ENCODE results near the gene PPIL1. TPM values are rescaled to one million over a fixed set of nuclear protein-coding genes. Genes with fewer than 3 reads are reported as not detected.

The PPIL1 gene
- total RNA-seq, 1 experiment from 2014 or later = 87.8 TPM

- no peaks in the 10 kb centered on the region for H3K27me3 Mint-ChIP-seq (ENCODE audit: low read depth)
- H3K27ac Mint-ChIP-seq = no peak overlapping the region; a peak in 1 of 7 replicates
- Histone ChIP-seq H2AFZ (ENCODE audit: low read length) (no peak overlapping the region), H4K8ac (replicated peaks; ENCODE audit: insufficient read length, low read depth, low read length) (no peak overlapping the region), H3K14ac (ENCODE audit: insufficient read depth, low read length) (no peak overlapping the region), H3K4ac (ENCODE audit: low read depth, low read length) (no peak overlapping the region), H2BK15ac (ENCODE audit: low read depth, low read length) (no peak overlapping the region), H3K23ac (ENCODE audit: insufficient read length, low read depth, low read length) (no peak overlapping the region), H2AK5ac (ENCODE audit: insufficient read length, low read length) (no peak overlapping the region), H3K27ac (ENCODE audit: insufficient read length, low read depth, low read length) (no peak overlapping the region), H3T11ph (ENCODE audit: low read length) (no peak overlapping the region), H2BK5ac (ENCODE audit: insufficient read length, low read length) (no peak overlapping the region), H3K79me1 (ENCODE audit: insufficient read depth, low read depth, low read length, poor library complexity, severe bottlenecking) (no peaks in the 10 kb centered on the region), H3K23me2 (ENCODE audit: insufficient read length, low read depth, low read length, poor library complexity, severe bottlenecking) (no peaks in the 10 kb centered on the region), H3K9ac (ENCODE audit: extremely low read depth, insufficient read length, low read length) (no peak overlapping the region), H3K9me3 (ENCODE audit: control insufficient read depth, low read depth, low read length) (no peaks in the 10 kb centered on the region), H3K18ac (ENCODE audit: insufficient read length, low read depth, low read length) (no peak overlapping the region), H3K4me1 (ENCODE audit: insufficient read depth, low read length) (no peaks in the 10 kb centered on the region), H2BK20ac (ENCODE audit: low read depth, low read length, poor library complexity, severe bottlenecking) (no peak overlapping the region), H4K5ac (ENCODE audit: insufficient read length, low read depth, low read length) (no peak overlapping the region), H4K20me1 (ENCODE audit: control insufficient read depth, insufficient read depth, insufficient read length) (no peaks in the 10 kb centered on the region), H3K56ac (ENCODE audit: insufficient read length, low read depth, low read length) (no peak overlapping the region), H2BK120ac (ENCODE audit: low read depth, low read length, poor library complexity, severe bottlenecking) (no peak overlapping the region), H3K4me2 (ENCODE audit: insufficient read depth, insufficient read length, low read length) (no peak overlapping the region), H3K27me3 (ENCODE audit: insufficient read depth, low read length) (no peaks in the 10 kb centered on the region), H3K79me2 (ENCODE audit: insufficient read depth, low read length) (no peaks in the 10 kb centered on the region), H2BK12ac (ENCODE audit: insufficient read length, low read depth, low read length) (no peak overlapping the region), H4K91ac (ENCODE audit: insufficient read length, low read depth, low read length) (no peak overlapping the region)
- WGBS (ENCODE audit: extremely low coverage, insufficient read length, low lambda C conversion rate) = no CpG with 5 or more reads among the region's 2 CpGs
- H3K4me1 Mint-ChIP-seq = peaks cover 4 to 8% of the 10 kb centered on the region in 2 experiments
- no peak overlapping the region for H3K4me3 Mint-ChIP-seq
- TF ChIP-seq, protein P1, sequence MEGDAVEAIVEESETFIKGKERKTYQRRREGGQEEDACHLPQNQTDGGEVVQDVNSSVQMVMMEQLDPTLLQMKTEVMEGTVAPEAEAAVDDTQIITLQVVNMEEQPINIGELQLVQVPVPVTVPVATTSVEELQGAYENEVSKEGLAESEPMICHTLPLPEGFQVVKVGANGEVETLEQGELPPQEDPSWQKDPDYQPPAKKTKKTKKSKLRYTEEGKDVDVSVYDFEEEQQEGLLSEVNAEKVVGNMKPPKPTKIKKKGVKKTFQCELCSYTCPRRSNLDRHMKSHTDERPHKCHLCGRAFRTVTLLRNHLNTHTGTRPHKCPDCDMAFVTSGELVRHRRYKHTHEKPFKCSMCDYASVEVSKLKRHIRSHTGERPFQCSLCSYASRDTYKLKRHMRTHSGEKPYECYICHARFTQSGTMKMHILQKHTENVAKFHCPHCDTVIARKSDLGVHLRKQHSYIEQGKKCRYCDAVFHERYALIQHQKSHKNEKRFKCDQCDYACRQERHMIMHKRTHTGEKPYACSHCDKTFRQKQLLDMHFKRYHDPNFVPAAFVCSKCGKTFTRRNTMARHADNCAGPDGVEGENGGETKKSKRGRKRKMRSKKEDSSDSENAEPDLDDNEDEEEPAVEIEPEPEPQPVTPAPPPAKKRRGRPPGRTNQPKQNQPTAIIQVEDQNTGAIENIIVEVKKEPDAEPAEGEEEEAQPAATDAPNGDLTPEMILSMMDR (conservative IDR thresholded peaks at IDR 0.05) = no peak
- H3K9me3 Mint-ChIP-seq = no peaks in the 10 kb centered on the region
- peaks cover 0 to 2% (median 0%) of the 10 kb centered on the region in 3 experiments; a peak in 1 of 7 replicates for H3K36me3 Mint-ChIP-seq (ENCODE audit: insufficient read depth in 1 of 3, low read depth in 3 of 3)
- no peak for DNase-seq
Observed at GRCh38 chr6:36916126-36916525, 41.5 kb upstream of the PPIL1 start.

Data from H9 (cell line).